Measurements from ENCODE around the gene UBQLN2.
"Not testable (repeated sequence)": the region's sequence is repeated elsewhere in the genome, so short reads cannot be mapped to it uniquely, and the experiment has no call there.

UBQLN2 gene

GRCh38 chrX:56563231-56564161, at the start of gene UBQLN2:
Gene UBQLN2 (plus strand): TSS chrX:56563627. CDS start chrX:56563874, 247 bp downstream.
- peak; percentile 71 for DNase-seq

GRCh38 chrX:56519642-56520041, 43.8 kb upstream of the UBQLN2 start:
- no peak for DNase-seq

DNA sequence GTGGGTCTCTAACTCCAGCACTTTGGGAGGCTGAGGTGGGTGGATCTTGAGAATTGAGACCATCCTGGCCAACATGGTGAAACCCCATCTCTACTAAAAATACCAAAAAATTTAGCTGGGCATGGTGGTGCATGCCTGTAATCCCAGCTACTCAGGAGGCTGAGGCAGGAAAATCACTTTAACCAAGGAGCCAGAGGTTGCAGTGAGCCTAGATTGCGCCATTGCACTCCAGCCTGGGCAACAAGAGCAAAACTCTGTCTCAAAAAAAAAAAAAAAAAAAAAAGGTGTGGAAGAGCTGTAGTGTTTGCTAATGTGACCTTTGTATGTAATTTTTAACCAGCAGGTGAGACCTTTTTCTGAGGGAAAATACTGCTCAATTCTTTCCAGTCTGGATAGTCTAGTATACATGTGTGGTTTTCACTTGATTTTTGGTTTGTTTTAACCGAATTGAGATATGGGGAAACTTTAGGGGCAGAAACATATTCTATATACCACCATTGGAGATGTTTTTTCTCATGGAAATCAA, 33.9 kb upstream of the UBQLN2 start:
- DNase-seq: not testable (repeated sequence)

- no peak for DNase-seq
Measured at GRCh38 chrX:56530011-56530410, 33.4 kb upstream of the UBQLN2 start.

GRCh38 chrX:56550667-56551066, 12.8 kb upstream of the UBQLN2 start:
- DNase-seq: no peak

DNA sequence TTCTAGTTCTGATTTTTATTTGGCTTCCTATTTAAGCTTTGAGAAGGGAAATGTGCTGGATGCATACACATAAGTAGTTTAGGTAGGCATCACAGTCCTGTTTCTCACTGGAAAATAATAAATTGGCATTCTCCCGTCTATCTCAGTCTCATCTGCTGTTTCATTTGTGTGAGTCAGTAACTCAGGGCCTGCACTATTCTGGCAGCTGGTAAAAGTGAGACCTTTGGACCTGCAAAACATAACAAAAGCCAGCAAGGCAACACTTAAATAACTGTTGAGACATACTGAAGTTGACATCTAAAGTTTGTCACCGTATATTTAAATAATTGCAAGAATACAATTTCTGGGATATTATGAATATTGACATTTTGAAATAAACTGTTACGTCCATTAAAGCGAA, 8.6 kb upstream of the UBQLN2 start:
- DNase-seq: no peak

GRCh38 chrX:56557376-56557929, 6.0 kb upstream of the UBQLN2 start:
- DNase-seq: no peak

DNA sequence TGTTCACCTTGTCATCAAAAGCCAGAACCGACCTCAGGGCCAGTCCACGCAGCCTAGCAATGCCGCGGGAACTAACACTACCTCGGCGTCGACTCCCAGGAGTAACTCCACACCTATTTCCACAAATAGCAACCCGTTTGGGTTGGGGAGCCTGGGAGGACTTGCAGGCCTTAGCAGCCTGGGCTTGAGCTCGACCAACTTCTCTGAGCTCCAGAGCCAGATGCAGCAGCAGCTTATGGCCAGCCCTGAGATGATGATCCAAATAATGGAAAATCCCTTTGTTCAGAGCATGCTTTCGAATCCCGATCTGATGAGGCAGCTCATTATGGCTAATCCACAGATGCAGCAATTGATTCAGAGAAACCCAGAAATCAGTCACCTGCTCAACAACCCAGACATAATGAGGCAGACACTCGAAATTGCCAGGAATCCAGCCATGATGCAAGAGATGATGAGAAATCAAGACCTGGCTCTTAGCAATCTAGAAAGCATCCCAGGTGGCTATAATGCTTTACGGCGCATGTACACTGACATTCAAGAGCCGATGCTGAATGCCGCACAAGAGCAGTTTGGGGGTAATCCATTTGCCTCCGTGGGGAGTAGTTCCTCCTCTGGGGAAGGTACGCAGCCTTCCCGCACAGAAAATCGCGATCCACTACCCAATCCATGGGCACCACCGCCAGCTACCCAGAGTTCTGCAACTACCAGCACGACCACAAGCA, 898 bp downstream of the UBQLN2 start:
- DNase-seq: peak; percentile 3

DNA sequence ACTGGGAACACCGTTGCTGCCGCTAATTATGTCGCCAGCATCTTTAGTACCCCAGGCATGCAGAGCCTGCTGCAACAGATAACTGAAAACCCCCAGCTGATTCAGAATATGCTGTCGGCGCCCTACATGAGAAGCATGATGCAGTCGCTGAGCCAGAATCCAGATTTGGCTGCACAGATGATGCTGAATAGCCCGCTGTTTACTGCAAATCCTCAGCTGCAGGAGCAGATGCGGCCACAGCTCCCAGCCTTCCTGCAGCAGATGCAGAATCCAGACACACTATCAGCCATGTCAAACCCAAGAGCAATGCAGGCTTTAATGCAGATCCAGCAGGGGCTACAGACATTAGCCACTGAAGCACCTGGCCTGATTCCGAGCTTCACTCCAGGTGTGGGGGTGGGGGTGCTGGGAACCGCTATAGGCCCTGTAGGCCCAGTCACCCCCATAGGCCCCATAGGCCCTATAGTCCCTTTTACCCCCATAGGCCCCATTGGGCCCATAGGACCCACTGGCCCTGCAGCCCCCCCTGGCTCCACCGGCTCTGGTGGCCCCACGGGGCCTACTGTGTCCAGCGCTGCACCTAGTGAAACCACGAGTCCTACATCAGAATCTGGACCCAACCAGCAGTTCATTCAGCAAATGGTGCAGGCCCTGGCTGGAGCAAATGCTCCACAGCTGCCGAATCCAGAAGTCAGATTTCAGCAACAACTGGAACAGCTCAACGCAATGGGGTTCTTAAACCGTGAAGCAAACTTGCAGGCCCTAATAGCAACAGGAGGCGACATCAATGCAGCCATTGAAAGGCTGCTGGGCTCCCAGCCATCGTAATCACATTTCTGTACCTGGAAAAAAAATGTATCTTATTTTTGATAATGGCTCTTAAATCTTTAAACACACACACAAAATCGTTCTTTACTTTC, 1.8 kb downstream of the UBQLN2 start:
- no peak for DNase-seq

GRCh38 chrX:56569378-56570057, 6.1 kb downstream of the UBQLN2 start:
- DNase-seq: no peak

GRCh38 chrX:56572975-56573374, 9.5 kb downstream of the UBQLN2 start:
- no peak for DNase-seq

GRCh38 chrX:56574861-56575260, 11.4 kb downstream of the UBQLN2 start:
- no peak for DNase-seq

DNA sequence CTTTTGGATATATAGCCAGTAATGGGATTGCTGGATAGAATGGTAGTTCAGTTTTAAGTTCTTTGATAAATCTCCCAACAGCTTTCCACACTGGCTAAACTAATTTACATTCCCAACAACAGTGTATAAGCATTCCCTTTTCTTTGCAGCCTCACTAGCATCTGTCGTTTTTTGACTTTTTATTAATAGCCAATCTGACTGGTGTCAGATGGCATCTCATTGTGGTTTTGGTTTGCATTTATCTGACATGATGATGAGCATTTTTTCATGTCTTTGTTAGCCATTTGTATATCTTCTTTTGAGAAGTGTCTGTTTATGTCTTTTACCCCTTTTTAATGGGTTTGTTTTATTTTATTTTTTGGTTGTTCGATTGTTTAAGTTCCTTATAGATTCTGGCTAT, 13.3 kb downstream of the UBQLN2 start:
- DNase-seq: no peak

GRCh38 chrX:56588397-56589188, 25.2 kb downstream of the UBQLN2 start:
- DNase-seq: no peak

DNA sequence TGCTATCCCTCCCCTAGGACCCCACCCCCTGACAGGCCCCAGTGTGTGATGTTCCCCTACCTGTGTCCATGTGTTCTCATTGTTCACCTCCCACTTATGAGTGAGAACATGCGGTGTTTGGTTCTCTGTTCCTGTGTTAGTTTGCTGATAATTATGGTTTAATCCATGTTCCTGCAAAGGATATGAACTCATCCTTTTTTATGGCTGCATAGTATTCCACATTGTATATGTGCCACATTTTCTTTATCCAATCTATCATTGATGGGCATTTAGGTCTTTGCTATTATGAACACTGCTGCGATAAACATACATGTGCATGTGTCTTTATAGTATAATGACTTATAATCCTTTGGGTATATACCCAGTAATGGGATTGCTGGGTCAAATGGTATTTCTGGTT, 28.4 kb downstream of the UBQLN2 start:
- DNase-seq: not testable (repeated sequence)

DNA sequence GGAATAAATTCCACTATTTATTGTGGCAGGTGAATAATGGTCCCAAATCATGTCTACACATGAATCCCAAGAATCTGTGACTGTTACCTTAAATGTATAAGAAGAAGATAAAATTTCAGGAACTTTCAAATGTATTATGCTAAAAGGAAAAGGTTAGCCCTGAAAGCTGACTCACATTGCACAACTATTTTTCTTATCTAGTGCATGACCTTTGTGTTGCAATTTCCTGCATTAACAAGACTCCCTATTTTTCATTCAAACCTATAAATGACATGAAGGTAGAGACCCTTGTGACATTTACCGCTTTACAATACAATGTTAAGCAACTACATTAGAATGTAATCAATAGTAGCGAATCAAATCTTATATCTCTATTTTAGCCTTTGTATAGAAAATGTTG, 36.7 kb downstream of the UBQLN2 start:
- DNase-seq: no peak

DNA sequence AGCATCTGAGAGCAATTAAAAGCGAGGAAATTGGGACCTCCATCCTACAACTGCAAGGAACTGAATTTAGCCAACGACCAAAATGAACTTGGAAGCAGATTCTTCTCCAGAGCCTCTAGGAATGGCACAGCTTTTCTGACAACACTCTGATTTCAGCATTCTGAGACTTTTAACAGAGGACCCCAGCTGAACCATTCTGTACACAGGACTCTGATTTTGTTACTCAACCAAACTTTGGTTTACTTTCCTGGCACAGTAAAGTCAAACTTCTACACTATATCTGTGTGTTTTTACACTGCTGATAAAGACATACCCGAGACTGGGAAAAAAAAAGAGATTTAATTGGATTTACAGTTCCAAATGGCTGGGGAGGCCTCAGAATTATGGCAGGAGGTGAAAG, 37.6 kb downstream of the UBQLN2 start:
- no peak for DNase-seq

- no peak for DNase-seq
Measured at GRCh38 chrX:56615282-56615681, 51.9 kb downstream of the UBQLN2 start.

Measured in activated effector memory CD4-positive, alpha-beta T cell treated with Interleukin-2 at 50 U/mL for 16 hours (primary cell).